Renal pelvis (tissue), 12 donors: ENCODE data around the gene ATP7B. TPM values are rescaled to one million over a fixed set of nuclear protein-coding genes. Genes with fewer than 3 reads are reported as not detected.
"Not testable (repeated sequence)": the region's sequence is repeated elsewhere in the genome, so short reads cannot be mapped to it uniquely, and the experiment has no call there.

ENCODE experiments used
- DNase-seq: peaks from one replicate; pipeline ENCODE4 v3.0.0-alpha.2; 2013
- long read RNA-seq, 16 experiments: transcript quantifications; one replicate each; lab custom pipeline, GENCODE V29; 2026
- polyA plus RNA-seq, 3 donors: library from polyadenylated mRNA; unstranded; fragments of 120-200 nt; gene quantifications; one replicate each; pipeline ENCODE4 v1.2.1, GENCODE V29; 2013; ENCODE audit not compliant: insufficient read length in 3 of 3

ATP7B gene
- polyA plus RNA-seq, result 10 to 100 TPM; 18.2 to 28.1 (median 24.7) TPM
- long read RNA-seq, donor 1, result 0 reads
- long read RNA-seq, donor 2, result 0 reads
- long read RNA-seq, donor 3, result 0 reads
- long read RNA-seq, donor 4, partial matches to known transcripts, result 16 of 21 reads
- long read RNA-seq, donor 4, other reads (novel, unspliced or antisense), result 5 of 21 reads
- long read RNA-seq, donor 5, result 0 reads
- long read RNA-seq, donor 6, partial matches to known transcripts, result 0 of 1 reads
- long read RNA-seq, donor 6, other reads (novel, unspliced or antisense), result 0 of 1 reads
- long read RNA-seq, donor 7, result 0 reads
- long read RNA-seq, donor 8, result 0 reads
- long read RNA-seq, donor 9, result 0 reads
- long read RNA-seq, donor 10, result 0 reads
- long read RNA-seq, donor 11, result 0 reads
- long read RNA-seq, donor 12, full-length matches to known transcripts, result 1 of 54 reads
- long read RNA-seq, donor 12, partial matches to known transcripts, result 41 of 54 reads
- long read RNA-seq, donor 12, other reads (novel, unspliced or antisense), result 12 of 54 reads
- long read RNA-seq, donor 13, result 0 reads
- long read RNA-seq, donor 14, result 0 reads
- long read RNA-seq, donor 15, result 0 reads
- long read RNA-seq, donor 16, full-length matches to known transcripts, result 1 of 1 reads
- long read RNA-seq, donor 16, partial matches to known transcripts, result 0 of 1 reads
- long read RNA-seq, donor 16, other reads (novel, unspliced or antisense), result 0 of 1 reads

DNA sequence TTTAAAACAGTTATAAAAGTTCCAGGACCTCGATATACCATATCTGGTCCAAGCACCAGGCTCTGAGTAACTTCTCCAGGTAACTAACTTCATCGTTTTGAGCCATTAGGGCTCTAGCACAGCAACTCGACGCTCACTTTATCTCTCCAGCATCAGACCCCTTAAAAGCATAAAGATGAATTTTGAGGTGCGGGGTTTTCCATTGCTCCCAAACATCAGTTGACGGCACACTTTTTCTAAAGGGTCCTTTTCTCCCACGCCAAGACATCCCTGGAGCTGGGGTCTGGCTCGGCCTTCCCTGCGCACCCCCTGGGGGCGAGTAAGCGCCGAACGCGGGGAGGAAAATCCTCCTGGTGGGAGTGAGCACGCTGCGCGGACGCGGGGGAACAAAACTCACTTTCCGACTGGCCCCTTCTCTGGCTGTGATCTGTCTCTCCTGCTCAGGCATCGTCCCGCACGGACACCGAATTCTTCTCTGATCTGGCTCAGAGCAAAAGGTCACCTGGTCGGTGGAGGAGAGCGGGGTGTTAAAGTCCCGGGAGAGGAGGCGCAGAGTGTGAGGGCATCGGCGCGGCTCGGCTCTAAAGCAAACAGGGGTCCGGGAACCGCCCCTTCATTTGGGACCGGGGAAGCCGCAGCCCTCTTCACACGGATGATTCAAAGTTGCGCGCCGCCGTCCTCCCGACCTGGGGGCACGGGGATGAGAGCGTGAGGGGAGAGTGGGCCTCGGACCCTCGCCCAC is at the start of gene ATP7B:
Gene ATP7B (minus strand): TSS at position 561 of the 742 bp plus-strand sequence. CDS start 113 bp downstream, at position 448.
- DNase-seq, result no peak

DNA sequence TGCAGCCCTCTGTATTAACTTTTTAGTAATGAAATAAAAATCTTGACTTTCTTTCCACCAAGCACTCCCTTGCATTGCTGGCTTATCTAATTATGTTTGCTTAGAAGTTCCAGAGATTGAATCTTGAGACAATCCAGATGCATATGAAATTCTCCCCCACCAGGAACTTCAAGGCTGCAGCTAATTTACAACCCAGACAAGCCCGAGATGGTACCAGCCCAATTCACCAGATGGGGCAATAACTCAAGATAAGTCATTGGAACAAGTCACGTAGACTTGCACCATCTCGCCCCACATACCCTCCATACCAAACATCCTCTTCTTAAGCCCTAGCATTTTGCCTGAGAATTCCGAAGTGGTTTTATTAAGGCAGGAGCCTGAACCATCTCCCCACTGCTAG is 42.2 kb upstream of the ATP7B start:
- no peak for DNase-seq

DNA sequence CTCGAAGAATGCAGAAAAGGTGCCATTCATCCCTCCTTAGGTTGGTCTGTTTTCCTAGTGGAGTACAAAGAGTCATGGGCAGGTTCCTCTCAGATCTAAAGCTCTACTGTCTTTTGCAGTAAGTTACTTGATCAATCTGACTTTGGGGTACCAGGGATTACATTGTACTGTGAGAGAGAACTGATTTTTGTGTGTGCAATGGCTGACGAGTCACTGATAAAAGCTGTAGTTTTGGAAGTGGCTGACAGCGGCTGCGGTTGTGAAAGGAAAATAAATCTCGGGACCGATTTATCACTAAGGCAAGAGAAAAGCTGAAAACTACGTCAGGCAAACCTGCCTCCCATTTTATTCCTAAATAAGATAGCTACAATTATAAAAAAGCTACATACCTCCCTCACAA is 40.1 kb upstream of the ATP7B start:
- no peak for DNase-seq

DNA sequence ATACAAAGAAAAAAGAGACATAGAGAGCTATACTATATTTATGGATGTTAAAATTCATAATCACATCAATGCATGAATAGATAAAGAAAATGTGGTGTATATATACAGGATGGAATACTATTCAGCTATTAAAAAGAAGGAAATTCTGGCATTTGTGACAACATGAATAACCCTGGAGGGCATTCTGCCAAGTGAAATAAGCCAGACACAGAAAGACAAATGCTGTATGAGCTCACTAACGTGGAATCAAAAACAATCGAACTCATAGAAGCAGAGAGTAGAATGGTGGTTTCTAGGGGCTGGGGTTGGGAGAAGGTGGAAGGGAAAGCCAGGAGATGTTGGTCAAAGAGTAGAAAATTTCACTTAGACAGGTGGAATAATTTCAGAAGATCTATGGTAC is 37.3 kb upstream of the ATP7B start:
- DNase-seq, result no peak

DNA sequence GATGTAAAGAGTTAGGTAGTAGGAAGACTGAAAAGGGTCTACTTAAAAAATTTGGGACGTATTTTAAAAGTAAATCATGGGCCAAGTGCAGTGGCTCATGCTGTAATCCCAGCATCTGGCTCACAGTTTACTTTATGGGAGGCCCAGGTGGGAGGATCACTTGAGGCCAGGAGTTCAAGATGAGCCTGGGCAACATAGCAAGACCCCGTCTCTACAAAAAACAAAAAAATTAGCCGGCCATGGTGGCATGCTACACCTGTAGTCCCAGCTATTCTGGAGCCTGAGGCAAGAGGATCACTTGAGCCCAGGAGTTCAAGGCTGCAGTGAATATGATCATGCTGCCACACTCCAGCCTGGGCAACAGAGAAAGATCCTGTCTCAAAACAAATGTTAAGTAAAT is 36.2 kb upstream of the ATP7B start:
- no peak for DNase-seq

DNA sequence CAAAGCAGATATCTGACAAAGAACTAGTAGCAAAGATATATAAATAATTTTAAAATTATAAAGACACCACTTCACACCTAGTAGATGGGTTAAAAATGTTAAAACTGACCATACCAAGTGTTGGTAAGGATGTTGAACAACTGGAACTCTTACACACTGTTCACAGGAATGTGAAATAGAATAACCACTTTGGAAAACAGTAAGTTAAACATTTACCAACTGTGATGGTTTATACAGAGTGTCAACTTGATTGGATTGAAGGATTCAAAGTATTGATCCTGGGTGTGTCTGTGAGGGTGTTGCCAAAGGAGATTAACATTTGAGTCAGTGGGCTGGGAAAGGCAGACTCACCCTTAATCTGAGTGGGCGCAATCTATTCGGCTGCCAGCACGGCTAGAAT is 32.4 kb upstream of the ATP7B start:
- no peak for DNase-seq

DNA sequence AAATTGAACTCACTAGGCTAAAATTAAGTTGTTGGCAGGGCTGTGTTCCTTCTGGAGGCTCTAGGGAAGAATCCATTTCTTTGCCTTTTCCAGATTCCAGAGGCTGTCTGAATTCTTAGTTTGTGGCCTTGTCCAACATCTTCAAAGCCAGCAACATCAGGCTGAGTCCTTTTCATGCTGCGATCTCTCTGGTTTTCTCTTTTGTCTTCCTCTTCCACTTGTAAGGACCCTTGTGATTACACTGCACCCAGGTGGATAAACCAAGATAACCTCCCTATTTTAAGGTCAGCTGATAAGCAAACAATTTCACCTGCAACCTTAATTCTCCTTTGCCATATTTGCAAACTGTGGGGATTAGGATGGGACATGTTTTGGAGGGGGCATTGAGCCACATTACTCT is 24.8 kb upstream of the ATP7B start:
- DNase-seq, result no peak

DNA sequence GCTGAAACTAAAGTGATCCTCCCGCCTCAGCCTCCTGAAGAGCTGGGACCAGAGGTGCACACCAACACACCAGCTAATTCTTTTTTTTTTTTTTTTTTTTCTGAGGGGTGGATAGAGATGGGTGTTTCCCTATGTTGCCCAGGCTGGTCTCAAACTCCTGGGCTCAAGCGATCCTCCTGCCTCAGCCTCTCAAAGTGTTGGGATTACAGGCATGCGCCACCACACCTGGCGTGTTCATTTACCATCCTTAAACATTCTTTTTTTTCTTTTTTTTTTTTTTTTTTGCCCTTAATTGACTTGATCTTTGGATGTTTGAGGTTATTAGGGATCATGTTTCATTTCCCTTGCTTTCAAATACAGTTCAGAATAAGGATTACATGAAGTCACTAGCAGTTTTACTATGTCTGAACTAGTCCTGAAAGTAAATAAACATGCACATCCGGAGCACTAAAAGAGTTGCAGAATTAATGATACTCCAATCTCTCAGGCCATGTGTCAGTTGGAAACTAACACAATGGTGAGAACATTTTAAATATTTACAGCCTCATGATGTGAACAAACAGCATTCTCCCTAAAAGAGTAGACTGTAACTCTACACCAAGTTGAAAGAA is 23.5 kb upstream of the ATP7B start:
- DNase-seq, result peak; percentile 5

DNA sequence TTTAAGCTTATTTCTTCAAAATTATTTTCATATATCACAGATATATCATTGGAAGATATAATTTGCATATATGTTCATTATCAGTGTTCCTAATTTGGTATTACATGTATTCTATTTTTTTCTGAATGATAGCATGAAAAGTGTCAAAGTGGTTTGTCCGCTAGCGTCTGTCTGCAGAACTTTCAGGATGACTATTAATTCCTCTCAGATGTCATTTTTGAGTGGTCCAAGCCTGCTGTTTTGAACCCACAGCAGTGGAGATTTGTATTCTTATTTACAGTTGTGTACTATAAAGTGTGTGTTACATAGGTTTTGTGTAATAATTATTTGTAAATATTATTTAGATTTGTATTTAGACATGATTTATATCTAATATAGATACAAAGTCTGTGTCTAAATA is 21.8 kb upstream of the ATP7B start:
- DNase-seq, result no peak

DNA sequence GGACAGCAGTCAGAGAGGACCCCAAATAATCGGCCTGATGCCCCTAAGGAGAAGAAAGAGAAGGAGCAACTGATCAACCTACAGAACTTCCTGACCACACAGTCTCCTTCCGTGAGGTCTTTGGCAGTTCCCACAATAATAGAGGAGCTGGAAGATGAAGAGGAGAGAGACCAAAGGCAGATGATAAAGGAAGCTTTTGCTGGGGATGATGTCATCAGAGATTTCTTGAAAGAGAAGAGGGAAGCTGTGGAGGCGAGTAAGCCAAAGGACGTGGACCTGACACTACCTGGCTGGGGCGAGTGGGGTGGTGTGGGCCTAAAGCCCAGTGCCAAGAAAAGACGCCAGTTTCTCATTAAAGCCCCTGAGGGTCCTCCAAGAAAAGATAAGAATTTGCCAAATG is 19.2 kb upstream of the ATP7B start:
- DNase-seq, result not testable (repeated sequence)

DNA sequence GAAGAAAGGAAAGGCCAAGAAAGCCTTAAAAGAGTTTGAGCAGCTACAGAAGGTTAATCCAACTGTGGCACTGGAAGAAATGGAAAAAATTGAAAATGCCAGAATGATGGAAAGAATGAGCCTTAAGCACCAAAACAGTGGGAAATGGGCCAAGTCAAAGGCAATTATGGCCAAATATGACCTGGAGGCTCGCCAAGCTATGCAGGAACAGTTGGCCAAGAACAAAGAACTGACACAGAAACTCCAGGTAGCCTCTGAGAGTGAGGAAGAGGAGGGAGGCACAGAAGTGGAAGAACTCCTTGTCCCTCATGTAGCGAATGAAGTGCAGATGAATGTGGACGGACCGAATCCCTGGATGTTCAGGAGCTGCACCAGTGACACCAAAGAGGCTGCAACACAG is 18.3 kb upstream of the ATP7B start:
- DNase-seq, result no peak

DNA sequence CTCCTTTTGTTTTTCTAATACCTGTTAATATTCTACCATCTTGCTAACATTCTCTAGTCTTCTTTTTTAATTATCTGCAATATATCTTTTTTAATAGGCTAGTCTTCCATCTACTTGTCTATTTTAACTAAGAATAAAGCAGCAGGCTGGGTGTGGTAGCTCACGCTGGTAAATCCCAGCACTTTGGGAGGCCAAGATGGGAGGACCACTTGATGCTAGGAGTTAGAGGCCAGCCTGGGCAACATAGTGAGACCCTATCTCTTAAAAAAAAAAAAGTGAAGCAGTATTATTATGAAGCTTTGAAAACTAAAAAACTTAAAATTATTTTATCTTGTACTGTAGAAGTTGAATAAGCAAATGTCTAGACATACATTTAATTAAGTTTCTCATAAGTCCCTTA is 16.6 kb upstream of the ATP7B start:
- no peak for DNase-seq

DNA sequence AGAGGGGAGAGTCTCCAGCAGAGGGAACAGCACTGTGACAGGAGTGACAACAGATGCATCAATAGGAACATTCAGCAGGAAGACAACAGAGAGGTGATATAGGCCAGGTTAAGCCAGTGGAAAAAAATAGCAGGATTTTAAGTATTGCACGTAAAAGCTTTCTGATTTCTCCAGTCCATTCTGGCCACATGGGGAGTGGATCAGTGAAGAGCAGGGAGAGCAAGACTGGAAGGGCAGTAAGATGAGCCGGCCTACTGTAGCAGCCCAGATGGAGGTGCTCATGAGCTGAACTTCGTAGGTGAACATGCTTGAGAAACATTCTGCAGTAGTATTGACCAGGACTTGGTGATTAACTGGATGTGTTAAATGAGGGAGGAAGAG is 15.0 kb upstream of the ATP7B start:
- no peak for DNase-seq

DNA sequence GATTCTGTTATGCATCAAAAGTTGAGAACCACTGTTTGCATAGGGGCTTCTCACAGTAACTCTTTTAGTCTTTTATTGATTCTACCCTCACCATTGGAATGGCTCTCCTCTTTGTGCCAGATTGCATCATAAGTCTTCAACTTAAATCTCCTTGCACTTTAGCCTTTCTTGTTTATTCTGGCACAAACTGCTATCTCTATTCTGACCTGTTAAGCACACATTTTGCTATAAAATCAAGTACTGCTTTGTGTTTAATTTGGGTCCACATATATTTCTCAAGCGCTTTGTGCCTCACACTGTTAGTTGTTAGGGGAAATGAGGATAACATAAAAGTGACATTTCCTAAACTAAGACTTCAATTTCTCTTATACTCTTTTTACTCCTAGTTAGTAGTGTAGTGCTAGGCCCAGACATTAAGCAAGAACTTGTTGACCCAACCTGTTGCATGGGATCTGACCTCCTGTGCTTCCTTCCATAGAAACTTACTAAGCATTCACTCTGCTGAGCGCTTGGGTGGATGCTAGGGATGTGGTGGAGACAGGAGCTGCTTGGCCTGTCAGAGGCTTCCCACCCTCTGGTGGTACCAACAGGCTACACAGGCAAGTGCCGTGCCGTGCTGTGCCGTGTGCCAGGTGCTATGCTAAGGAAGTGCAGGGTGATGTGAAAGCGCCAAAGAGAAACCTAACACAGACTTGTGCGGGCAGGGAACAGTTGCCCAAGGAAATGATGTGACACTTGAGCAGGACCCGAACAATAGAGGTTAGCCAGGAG is 14.4 kb upstream of the ATP7B start:
- no peak for DNase-seq

DNA sequence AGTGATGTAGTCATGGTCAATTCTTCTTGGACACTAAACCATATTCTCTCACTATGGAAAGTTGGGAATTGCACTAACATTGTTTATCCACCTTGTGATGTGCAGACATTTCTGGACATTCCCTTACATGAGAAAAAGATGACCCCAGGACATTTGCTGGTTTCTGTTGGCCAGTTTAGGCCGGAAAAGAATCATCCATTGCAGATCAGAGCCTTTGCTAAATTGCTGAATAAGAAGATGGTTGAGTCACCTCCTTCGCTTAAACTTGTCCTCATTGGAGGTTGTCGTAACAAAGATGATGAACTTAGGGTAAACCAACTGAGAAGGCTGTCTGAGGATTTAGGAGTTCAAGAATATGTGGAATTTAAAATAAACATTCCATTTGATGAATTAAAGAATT is 13.2 kb upstream of the ATP7B start, which contains the start of gene UTP14C:
Gene UTP14C (plus strand): TSS at position 211 of the 400 bp plus-strand sequence. CDS start 4,114 bp downstream, outside the sequence.
- no peak for DNase-seq

DNA sequence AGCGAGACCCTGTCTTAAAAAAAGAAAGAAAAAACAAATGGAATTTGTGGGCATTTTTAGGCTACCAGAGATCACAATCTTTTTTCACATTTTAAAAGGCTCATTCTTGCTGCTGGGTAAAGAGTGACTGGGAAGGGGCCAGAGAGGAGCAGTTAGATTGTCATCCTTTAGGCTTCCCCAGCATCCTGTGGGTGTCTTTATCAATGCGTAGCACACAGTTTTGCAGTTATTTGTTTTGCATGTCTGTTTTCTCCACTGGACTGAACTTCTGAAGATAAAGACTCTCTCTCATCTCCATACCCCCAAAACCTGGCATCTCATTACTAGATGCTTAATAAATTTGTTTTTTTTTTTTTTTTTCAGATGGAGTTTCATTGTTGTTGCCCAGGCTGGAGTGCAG is 11.1 kb upstream of the ATP7B start:
- no peak for DNase-seq

DNA sequence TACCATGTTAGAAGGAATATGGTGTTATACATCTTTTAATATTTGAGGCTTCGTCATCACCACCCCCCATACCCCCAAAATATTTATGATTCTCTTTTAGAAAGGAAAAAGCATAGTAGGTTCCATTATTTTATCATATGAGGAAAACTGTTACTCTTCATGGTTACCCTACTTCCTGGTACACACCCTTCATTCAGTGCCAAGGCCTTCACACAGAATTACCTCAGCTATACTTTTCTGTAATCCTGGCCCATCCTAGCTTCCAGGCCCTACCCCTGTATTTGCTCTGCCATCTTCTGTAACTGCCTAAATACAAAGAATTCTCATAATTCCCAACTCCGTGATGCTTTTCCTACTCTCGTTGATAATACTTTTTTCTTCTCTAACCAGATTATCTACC is 8.9 kb upstream of the ATP7B start:
- DNase-seq, result no peak

DNA sequence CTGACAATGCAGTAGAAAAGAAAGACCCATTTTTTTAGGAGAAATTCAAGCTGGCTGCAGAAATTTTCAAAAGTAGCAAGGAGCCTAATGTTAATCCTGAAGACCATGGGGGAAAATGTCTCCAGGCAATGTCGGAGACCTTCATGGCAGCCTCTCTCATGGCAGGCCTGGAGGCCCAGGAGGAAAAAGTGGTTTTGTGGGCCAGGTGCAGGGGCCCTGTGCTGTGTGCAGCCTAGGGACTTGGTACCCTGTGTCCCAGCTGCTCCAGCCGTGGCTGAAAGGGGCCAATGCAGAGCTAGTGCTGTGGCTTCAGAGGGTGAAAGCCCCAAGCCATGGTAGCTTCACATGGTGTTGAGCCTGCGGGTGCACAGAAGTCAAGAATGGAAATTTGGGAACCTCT is 5.0 kb upstream of the ATP7B start:
- no peak for DNase-seq

DNA sequence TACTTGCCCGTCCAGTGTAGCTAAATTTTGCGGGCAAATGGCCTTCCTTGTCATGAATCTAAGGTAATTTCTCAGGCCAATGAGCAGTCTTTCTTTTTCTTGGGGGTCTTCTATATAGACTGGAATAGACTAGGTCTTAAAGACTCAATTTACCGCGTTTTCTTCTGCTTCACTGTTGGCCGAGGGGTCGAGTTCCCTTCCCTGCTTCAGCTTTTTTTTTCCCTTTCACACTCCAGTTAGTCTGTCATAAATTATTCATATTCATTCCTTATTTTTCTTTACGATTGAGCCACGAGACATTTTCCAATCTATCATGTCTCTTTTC is 1.2 kb upstream of the ATP7B start:
- no peak for DNase-seq

DNA sequence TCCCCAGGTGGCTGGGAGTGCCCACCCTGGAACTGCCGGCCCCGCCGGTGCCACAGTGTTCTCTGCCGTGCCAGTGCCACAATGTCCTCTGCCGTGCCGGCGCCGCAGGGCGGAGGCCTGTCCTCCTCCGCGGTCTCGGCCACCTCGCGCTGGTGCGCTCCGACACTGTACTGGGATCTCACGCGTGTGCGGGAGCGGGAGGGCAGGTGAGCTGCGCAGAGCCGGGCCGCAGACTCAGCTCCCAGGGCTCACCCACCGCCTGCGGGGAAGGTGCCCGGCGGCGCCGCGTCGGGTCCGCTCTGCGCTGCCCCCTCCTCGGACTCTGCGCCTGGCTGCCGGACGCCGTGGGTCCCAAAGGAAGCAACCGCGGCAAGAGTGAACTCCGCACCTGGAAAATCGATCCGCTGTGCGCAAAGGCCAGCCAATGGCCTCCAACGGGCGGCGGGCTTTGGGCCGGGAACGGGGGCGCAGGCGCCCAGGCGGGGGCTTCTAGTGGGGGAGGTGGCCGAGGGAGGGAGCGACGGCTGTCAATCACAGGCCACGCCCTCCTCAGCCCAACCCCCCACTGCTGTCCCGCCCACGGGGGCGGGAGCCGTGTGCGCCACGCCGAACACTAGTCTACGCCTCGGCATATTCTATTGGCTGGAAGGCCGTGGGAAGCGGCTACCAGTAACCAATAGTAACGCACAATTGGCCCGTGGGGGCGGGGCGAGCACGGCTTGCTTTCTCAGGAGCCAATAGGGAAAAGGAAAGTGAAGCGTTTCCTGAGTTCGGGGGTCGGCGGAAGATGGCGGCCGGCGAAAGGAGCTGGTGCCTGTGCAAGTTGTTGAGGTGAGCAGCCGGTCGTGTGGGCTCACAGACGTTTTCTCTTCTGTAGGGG is 622 bp upstream of the ATP7B start, which contains the start of gene ALG11:
Gene ALG11 (plus strand): TSS at position 767 of the 880 bp plus-strand sequence. CDS start 21 bp downstream, at position 788.
- peak; percentile 98 for DNase-seq
